ENCODE measurements around the gene DLGAP4. TPM values are rescaled to one million over a fixed set of nuclear protein-coding genes. Genes with fewer than 3 reads are reported as not detected.

The DLGAP4 gene
- total and polyA plus RNA-seq, 2 of the 13 experiments (the other 11 are each of a cell fraction or from before 2014, with no cell fraction given), result 15.2 to 26.7 TPM

GRCh38 chr20:36384022-36384619, 78.0 kb downstream of the DLGAP4 start (continued):
- no peak for TF ChIP-seq ZFP36 (IDR thresholded peaks at IDR 0.05; ENCODE audit: borderline replicate concordance, low read depth, low read length, partially characterized antibody)
- TF ChIP-seq GABPB1 (CRISPR knock-in tag; IDR thresholded peaks at IDR 0.05), result peak; percentile 72; the same call in 1 of the 2 replicates
- TF ChIP-seq FOSL1 (CRISPR knock-in tag; IDR thresholded peaks at IDR 0.05; ENCODE audit: borderline replicate concordance), result peak; percentile 95
- peak; percentile 100 for TF ChIP-seq SMAD9 (CRISPR knock-in tag; IDR thresholded peaks at IDR 0.05)
- TF ChIP-seq RAD51 (IDR thresholded peaks at IDR 0.05; ENCODE audit: borderline replicate concordance), result no peak
- TF ChIP-seq ZNF572 (CRISPR knock-in tag; IDR thresholded peaks at IDR 0.05), result peak; percentile 90
- TF ChIP-seq TAF15 (IDR thresholded peaks at IDR 0.05; ENCODE audit: low read depth, low read length, poor library complexity, severe bottlenecking), result no peak
- peak; percentile 96 for TF ChIP-seq HDAC1 (CRISPR knock-in tag; IDR thresholded peaks at IDR 0.05)
- peak; percentile 87 for TF ChIP-seq NCOR1 (IDR thresholded peaks at IDR 0.05; ENCODE audit: borderline replicate concordance, low read length)
- TF ChIP-seq TEAD2 (CRISPR knock-in tag; IDR thresholded peaks at IDR 0.05), result peak; percentile 100
- peak; percentile 99 for TF ChIP-seq ZNF101 (CRISPR knock-in tag; IDR thresholded peaks at IDR 0.05; ENCODE audit: borderline replicate concordance, low read depth)
- TF ChIP-seq STAT6 (CRISPR knock-in tag; IDR thresholded peaks at IDR 0.05; ENCODE audit: borderline replicate concordance), result peak; percentile 98
- TF ChIP-seq SP1 (IDR thresholded peaks at IDR 0.05), result no peak
- peak; percentile 91 for TF ChIP-seq SP1 (CRISPR knock-in tag; IDR thresholded peaks at IDR 0.05)
- peak; percentile 97 for TF ChIP-seq RARA (CRISPR knock-in tag; IDR thresholded peaks at IDR 0.05)
- no peak for TF ChIP-seq BRD4 (CRISPR knock-in tag; IDR thresholded peaks at IDR 0.05)
- TF ChIP-seq ZNF136 (CRISPR knock-in tag; IDR thresholded peaks at IDR 0.05; ENCODE audit: low read depth), result peak; percentile 100
- peak; percentile 94 for TF ChIP-seq BCL6 (CRISPR knock-in tag; IDR thresholded peaks at IDR 0.05)
- TF ChIP-seq ZNF383 (CRISPR knock-in tag; IDR thresholded peaks at IDR 0.05; ENCODE audit: borderline replicate concordance), result no peak
- TF ChIP-seq HMGA1 (CRISPR knock-in tag; conservative IDR thresholded peaks at IDR 0.05), result no peak
- TF ChIP-seq NFE2L1 (CRISPR knock-in tag; IDR thresholded peaks at IDR 0.05; ENCODE audit: borderline replicate concordance), result peak; percentile 99
- TF ChIP-seq DMAP1 (CRISPR knock-in tag; IDR thresholded peaks at IDR 0.05), result peak; percentile 97; the same call in 1 of the 2 replicates
- peak; percentile 84 for TF ChIP-seq ZNF770 (CRISPR knock-in tag; IDR thresholded peaks at IDR 0.05)
- peak; percentile 99 for TF ChIP-seq TBX2 (CRISPR knock-in tag; IDR thresholded peaks at IDR 0.05; ENCODE audit: borderline replicate concordance)
- TF ChIP-seq POLR2AphosphoS2 (IDR thresholded peaks at IDR 0.05; ENCODE audit: low read depth, low read length), result no peak
- TF ChIP-seq ZNF776 (CRISPR knock-in tag; IDR thresholded peaks at IDR 0.05), result peak; percentile 99

Measured in HepG2 (cell line).